H1 (cell line): Measurements from ENCODE around the gene ZNF526.

Source experiments
- CHD1 ChIP-seq: IDR thresholded peaks from 2 replicates; pipeline ENCODE4 v1.6.1; 2012; ENCODE audit warnings: low read depth, low read length, improper control_type of control experiment
- CREB1 ChIP-seq: IDR thresholded peaks from 2 replicates; pipeline ENCODE4 v1.6.1; 2012; ENCODE audit warnings: inconsistent platforms
- TAF1 ChIP-seq: IDR thresholded peaks from 2 replicates; pipeline ENCODE4 v1.6.1; 2011; ENCODE audit warnings: mild to moderate bottlenecking, low read depth, low read length

DNA sequence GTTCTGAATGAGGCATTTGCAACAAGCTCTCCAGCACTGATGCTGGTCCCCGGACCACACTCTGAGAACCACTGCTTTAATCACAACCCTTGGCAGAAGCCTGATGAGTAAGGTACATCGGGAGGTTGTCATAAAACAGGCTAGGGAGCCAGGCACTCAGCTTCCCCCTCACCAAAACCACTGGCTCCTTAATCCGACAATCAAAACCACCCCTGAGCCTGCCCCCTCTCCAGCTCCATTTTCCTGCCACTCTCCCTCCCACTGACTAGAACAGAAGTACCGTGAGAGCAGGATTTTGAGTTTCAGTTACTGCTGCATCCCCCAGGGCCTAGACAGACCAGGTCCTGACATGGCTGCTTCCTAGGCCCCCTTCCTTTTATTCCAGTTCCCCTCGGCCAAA, 15.1 kb downstream of the ZNF526 start:
- TF ChIP-seq TAF1 (no peak), CHD1 (no peak), CREB1 (no peak)
